GM12865 (cell line): Measurements from ENCODE around the gene GYPE.
"Not testable (repeated sequence)": the region's sequence is repeated elsewhere in the genome, so short reads cannot be mapped to it uniquely, and the experiment has no call there.

Experiments
- DNase-seq: peaks from one replicate; pipeline ENCODE4 v3.0.0; 2010; ENCODE audit warnings: low read depth
- H3K4me3 ChIP-seq: 2 replicates; pipeline ENCODE4 v1.5.1; 2011; ENCODE audit warnings: mild to moderate bottlenecking, low read depth, low read length, control low read depth
- CTCF ChIP-seq: IDR thresholded peaks from 2 replicates; pipeline ENCODE4 v1.5.1; 2011; ENCODE audit warnings: low read length, control low read depth, low read depth, inconsistent platforms; ENCODE audit not compliant: insufficient read depth; ENCODE audit errors: missing control alignments

The GYPE gene

GRCh38 chr4:143905440-143905839 lies at the start of gene GYPE:
GYPE (minus strand) TSS chr4:143905559; CDS start chr4:143905507, 52 bp downstream.
- DNase-seq, H3K4me3 ChIP-seq: not testable (repeated sequence)

GRCh38 chr4:143951458-143951972 lies 46.2 kb upstream of the GYPE start:
- DNase-seq, H3K4me3 ChIP-seq: not testable (repeated sequence)

- DNase-seq, H3K4me3 ChIP-seq: not testable (repeated sequence)
Observed at GRCh38 chr4:143950967-143951366, 45.6 kb upstream of the GYPE start.

GRCh38 chr4:143950185-143950584 lies 44.8 kb upstream of the GYPE start:
- DNase-seq, H3K4me3 ChIP-seq: not testable (repeated sequence)

- not testable (repeated sequence) for DNase-seq, H3K4me3 ChIP-seq
Observed at GRCh38 chr4:143947493-143947892, 42.1 kb upstream of the GYPE start.

- not testable (repeated sequence) for DNase-seq
Observed at GRCh38 chr4:143940708-143941107, 35.3 kb upstream of the GYPE start.

GRCh38 chr4:143939528-143939927 lies 34.2 kb upstream of the GYPE start:
- no peak for TF ChIP-seq CTCF
- H3K4me3 ChIP-seq: no peak overlapping the region
- no peak for DNase-seq

More at GRCh38 chr4:143940708-143941107, 35.3 kb upstream of the GYPE start:
- H3K4me3 ChIP-seq: not testable (repeated sequence)

- not testable (repeated sequence) for H3K4me3 ChIP-seq, DNase-seq
Observed at GRCh38 chr4:143938890-143939289, 33.5 kb upstream of the GYPE start.

- TF ChIP-seq CTCF: no peak
- H3K4me3 ChIP-seq: no peak overlapping the region
- DNase-seq: no peak
Observed at GRCh38 chr4:143921181-143921580, 15.8 kb upstream of the GYPE start.

- H3K4me3 ChIP-seq: not testable (repeated sequence)
Observed at GRCh38 chr4:143916485-143916884, 11.1 kb upstream of the GYPE start.

GRCh38 chr4:143912478-143912877 lies 7.1 kb upstream of the GYPE start:
- peak overlapping the region; percentile 39; the same call in 1 of the 2 replicates for H3K4me3 ChIP-seq
- peak; percentile 2 for DNase-seq

More at GRCh38 chr4:143916485-143916884, 11.1 kb upstream of the GYPE start:
- DNase-seq: not testable (repeated sequence)

GRCh38 chr4:143911528-143912417 lies 6.4 kb upstream of the GYPE start:
- H3K4me3 ChIP-seq: peak overlapping the region; percentile 51
- DNase-seq: peak; percentile 58

- not testable (repeated sequence) for DNase-seq
- peak overlapping the region; percentile 46 for H3K4me3 ChIP-seq
Observed at GRCh38 chr4:143910906-143911305, 5.5 kb upstream of the GYPE start.
